Epithelial cell of prostate (primary cell): Measurements from ENCODE around the gene MSANTD4.
"Not testable (repeated sequence)": the region's sequence is repeated elsewhere in the genome, so short reads cannot be mapped to it uniquely, and the experiment has no call there.

Experiments used
- DNase-seq: peaks from one replicate; pipeline ENCODE4 v3.0.0-alpha.2; 2011; ENCODE audit warnings: low read depth, low spot score
- H3K27ac ChIP-seq: fragments of 450-650 bp; 2 replicates; pipeline ENCODE4 v1.5.1; 2017; ENCODE audit warnings: mild to moderate bottlenecking

MSANTD4 gene

DNA sequence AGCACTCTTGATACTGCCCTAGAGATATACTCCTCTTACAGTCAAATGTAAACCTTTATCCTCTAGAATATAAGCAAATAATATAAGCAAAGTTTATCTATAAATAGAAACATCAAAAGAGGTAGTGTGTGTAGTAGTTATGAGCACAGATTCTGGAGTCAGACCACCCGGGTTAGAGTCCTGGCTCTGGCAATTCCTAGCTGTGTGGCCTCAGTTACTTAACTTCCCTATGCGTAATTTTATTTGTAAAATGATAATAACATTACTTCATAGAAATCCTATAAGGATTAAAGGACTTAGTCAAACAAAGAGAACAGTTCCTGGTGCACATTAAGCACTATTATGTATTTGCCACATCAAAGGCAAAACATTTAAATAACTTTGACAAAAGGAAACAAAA lies 7.0 kb downstream of the MSANTD4 start:
- DNase-seq, result no peak
- no peak overlapping the region for H3K27ac ChIP-seq

DNA sequence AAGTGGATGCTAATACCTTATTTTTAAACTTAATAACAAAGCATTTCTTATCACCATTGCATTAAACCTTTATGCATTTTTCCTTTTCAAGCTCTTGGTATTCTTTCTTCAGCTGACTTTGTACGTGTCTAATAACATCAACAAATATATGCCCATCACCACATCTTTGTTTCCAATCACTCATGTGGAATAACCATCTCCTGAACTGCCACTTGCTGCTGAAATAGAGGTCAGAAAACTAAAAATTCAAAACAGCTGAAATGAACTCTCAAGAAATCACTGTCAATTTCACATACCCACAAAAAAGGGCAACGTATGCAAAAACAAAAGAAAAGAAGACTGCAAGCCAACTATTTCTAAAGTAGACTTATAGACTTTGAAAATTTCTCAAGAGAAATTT lies 7.4 kb downstream of the MSANTD4 start:
- DNase-seq, result no peak
- no peak overlapping the region for H3K27ac ChIP-seq

DNA sequence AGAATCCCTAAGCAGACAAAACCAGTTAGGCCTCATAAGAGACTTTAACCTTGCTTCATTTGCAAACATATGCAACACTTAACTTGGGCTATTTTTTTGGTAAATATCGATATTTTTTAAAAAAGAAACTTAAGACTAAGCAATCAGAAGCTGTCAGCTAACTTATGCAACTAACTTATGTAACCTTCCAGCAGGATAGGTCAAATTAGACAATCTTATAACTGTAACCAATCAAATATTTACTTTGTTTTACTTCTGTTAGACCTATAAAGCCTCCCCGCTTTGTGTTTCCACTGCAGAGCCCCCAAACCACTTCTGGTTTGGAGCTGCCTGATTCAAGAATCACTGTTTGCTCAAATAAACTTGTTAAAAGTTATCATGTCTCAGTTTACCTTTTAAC lies 8.0 kb downstream of the MSANTD4 start:
- no peak for DNase-seq
- H3K27ac ChIP-seq, result no peak overlapping the region

DNA sequence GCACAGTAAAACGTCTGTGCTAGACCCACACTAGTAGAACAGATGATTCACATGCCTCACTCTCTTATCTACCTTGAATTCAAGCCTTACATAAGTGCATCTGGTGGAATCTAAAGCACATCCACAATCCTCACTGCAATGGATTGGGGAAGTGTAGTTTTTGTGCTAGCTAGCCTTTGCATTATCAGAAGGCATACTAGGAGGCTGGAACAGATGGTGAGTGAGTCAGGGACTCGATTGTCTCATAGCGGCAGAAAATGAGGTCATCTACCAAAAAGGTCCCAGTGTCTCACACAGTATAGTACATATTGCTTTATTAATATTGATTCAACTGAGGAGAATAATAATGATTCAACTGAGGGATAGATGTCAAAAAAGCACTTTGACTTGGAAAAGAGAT lies 9.3 kb downstream of the MSANTD4 start:
- no peak overlapping the region for H3K27ac ChIP-seq
- DNase-seq, result no peak

DNA sequence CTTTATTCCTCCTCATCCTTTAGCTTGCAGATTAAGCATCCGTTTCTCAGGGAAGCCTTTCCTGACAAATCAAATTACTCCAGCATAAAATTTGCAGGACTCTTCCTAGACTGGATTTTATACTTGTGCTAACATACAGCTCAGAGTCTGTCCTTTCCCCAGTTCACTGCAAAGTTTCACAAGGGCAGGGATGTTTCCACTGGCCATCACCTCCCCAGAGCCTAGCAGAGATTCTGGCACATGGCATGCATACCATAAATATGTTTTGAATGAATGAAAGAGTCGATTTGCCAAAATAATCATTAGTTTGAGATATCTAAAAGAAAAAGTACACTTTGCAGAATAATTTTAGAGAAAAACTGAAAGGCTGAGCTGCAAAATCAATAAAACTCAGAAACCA lies 10.6 kb downstream of the MSANTD4 start:
- H3K27ac ChIP-seq, result no peak overlapping the region
- no peak for DNase-seq

- DNase-seq, H3K27ac ChIP-seq: not testable (repeated sequence)
These were observed 18.9 kb downstream of the MSANTD4 start for GRCh38 chr11:106003094-106003493.

GRCh38 chr11:106001304-106002012 lies 20.6 kb downstream of the MSANTD4 start:
- no peak for DNase-seq
- no peak overlapping the region for H3K27ac ChIP-seq

DNA sequence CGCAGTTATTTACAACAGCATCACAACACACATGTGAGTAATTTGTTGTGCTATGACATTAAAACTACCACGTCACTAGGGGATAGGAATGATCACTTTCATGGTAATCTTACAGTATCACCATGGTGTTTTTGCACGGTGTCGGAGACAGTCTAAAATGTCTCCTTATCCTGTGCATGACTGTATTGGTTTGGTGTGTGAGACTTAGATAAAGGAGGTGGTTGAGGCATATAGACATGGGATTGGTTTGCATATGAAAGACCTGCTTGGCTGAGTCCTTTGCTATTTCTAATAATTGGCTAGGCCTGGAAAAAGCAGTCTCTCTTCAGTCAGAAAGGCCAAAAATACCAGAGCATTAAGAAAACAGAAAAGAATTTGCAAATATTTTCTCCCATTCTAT lies 30.2 kb downstream of the MSANTD4 start:
- no peak for DNase-seq
- no peak overlapping the region for H3K27ac ChIP-seq

DNA sequence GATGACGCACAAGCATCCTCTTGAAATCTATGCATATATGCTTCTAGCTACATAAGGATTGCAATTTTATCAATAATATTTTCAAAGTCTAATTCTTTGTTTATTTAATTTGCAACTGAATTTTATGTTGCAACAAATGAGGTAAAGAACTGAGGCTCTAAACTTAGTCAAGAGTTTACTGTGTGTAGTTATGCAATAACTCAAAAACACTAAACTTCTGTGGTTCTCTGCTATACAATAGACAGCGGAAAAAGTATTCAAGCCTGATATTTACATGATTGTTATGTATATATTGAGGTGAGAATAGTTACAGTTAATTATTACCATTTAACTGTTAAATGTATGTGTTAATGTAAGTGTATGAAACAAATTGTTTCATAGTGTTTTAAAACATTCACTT lies 32.9 kb downstream of the MSANTD4 start:
- DNase-seq, result no peak
- no peak overlapping the region for H3K27ac ChIP-seq

DNA sequence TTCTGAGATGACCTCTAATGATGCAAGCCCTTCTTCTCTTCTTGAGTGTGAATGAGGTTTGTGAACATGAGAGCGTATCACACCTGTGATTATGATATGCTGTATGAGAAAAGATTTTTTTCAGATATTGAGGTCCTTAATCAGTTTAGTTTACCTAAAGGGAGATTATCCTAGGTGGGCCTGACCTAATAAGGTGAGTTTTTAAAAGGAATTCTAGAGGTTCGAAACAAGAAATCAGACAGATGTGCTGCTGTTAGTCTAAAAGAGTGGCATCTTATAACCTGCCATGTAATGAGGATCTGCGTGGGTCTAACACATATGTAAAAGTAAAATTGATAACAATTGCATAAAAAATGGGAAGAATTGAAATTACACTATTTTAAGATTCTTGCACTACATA lies 33.8 kb downstream of the MSANTD4 start:
- H3K27ac ChIP-seq, result no peak overlapping the region
- DNase-seq, result no peak

DNA sequence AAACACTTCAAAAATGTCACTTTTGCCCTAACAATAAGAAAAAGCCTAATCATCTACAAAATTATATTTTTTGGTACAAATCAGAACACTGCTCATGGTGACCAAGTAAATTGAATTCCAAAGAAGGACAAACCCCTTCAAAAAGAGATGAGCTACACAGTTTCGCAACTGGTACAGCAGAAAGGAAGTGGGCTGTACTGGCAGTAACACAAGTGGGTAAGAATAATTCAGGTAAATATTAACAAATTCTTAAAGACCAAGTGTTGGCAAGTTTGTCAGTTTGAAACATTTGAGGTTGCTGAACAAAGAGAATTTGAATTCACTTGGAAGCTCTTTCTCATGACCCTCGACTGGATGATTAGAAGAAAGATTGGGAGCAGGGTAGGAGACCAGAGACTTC lies 35.5 kb downstream of the MSANTD4 start:
- H3K27ac ChIP-seq, result no peak overlapping the region
- DNase-seq, result no peak

DNA sequence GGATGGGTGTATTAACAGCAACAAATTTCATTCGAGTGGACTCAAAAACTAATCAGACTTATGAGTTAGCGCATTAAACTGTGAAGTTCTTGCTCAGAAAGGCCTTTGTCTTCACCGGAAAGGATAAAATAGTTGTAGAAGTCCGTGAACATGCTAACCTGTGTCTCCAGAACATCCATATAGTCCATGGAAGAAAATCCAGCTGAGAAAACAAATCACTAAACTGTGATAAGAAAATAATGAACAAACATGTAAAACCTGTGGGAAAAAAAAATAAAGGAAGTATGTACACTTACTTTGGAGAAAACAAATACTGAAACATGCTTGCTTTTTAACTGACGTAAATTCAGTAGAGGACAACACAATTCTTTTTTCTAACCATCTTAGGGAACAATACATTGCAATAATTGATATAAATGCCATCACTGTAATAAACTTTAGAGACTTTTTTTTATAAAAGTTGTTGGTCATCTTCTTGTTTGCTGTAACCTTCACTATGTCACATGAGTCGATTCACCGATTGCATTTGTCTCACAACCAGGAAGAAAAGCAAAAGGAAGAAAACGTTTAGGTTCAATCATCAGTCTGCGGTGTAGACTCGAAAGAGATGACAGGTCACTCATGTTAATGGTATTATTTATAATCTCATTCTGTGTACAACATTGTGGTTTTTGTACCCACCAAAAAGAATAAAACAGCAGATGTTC lies 41.9 kb downstream of the MSANTD4 start:
- no peak for DNase-seq
- H3K27ac ChIP-seq, result no peak overlapping the region

- no peak for DNase-seq
- no peak overlapping the region for H3K27ac ChIP-seq
These were observed 46.9 kb downstream of the MSANTD4 start for GRCh38 chr11:105975128-105975527.

- DNase-seq, result no peak
- H3K27ac ChIP-seq, result no peak overlapping the region
These were observed 52.3 kb downstream of the MSANTD4 start for GRCh38 chr11:105969756-105970155.

- no peak overlapping the region for H3K27ac ChIP-seq
- DNase-seq, result no peak
These were observed 53.9 kb downstream of the MSANTD4 start for GRCh38 chr11:105968021-105968697.

DNA sequence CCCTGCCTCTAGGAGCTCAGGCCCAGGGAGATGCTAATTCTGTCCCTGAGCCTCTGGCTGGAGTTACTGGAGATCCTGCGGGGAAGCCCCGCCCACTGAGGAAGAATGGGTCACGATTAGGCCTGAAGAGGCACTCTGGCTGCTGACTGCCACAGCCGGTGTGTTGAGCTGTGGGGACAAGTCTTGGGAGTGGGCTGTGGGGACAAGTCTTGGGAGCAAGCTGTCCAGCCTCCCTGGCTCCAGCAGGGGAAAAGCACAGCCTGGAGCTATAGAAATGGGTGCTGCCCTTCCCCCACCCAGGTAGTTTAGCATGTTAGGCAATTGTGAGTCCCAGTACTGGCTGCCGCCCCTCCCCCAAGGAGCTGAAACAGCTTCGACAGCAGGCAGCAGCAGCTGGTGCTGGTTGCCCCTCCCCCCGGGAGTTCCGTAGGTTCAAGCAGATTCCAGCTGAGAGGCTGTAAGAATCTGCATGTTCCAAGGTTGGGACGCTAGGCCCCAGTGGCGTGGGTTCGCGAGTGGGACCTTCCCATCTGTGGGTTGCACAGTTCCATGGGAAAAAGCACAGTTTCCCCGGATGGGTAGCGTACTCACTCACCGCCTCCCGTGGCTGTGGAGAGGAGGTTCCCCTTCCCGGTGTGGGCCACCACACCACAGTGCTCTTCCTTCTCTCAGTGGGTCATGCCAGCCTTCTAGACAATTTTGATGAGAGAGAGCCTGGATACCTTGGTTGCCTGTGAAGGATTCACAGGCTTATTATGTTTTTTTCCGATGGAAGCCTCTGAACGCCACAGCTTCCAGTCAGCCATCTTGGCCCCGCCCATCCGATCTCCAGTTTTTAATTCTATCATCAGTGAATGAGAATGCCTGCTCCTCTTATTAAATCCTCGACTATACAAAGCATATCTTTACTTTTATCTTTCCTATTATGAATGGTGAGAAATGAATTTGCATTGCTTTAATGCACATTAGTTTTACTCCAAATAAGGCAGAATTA lies 61.5 kb downstream of the MSANTD4 start:
- no peak for DNase-seq

More for the DNA sequence above, 61.5 kb downstream of the MSANTD4 start:
- no peak overlapping the region for H3K27ac ChIP-seq
